Right ventricle myocardium inferior (tissue), 1 donor: ENCODE results near the gene ETV4. TPM values are rescaled to one million over a fixed set of nuclear protein-coding genes. Genes with fewer than 3 reads are reported as not detected.

Source experiments
- ATAC-seq: fragments of 200-7000 bp; cut with Tn5 transposase; one replicate; pipeline ENCODE4 v1.9.1; 2020; ENCODE audit warnings: mild to moderate bottlenecking, moderate library complexity
- DNase-seq: peaks from one replicate; pipeline ENCODE4 v3.0.0; 2021; ENCODE audit errors: missing footprints
- intact Hi-C: fragments of 100-400 bp; cut with DNase I; formaldehyde crosslinking; loops from one replicate; pipeline ENCODE4 v1.11.0; 2022
- total RNA-seq: library from RNA; stranded (reverse); fragmentation: NEBNext Ultra II Directional; extraction: Animal tissue kit (Norgen Biotek cat#: 25700); gene quantifications from one replicate; pipeline ENCODE4 v1.2.1, GENCODE V29; 2021
- donor health status: DM: no; HTN: yes; CAD: no; lungs with severe emphysema.

ETV4 gene
- total RNA-seq, 1 donor from 2014 or later: 0.41 TPM

GRCh38 chr17:43574896-43575525, 28.9 kb upstream of the ETV4 start:
- ATAC-seq (no peak), DNase-seq (no peak)
- intact Hi-C loops: loop anchor here (5.0 kb wide), 1 partner anchor 187 kb away; no protein-coding TSS in a partner anchor

- intact Hi-C loops: no loop called here
- DNase-seq (no peak), ATAC-seq (no peak)
Measured at GRCh38 chr17:43574348-43574747, 28.2 kb upstream of the ETV4 start.

- intact Hi-C loops: no loop called here
- no peak for DNase-seq
- no peak for ATAC-seq
Measured at GRCh38 chr17:43573579-43574321, 27.6 kb upstream of the ETV4 start.

GRCh38 chr17:43572368-43572980, 26.3 kb upstream of the ETV4 start:
- intact Hi-C loops: no loop called here
- no peak for DNase-seq

GRCh38 chr17:43570518-43570928, 24.4 kb upstream of the ETV4 start:
- intact Hi-C loops: no loop called here
- no peak for ATAC-seq
- DNase-seq: no peak

More at GRCh38 chr17:43572368-43572980, 26.3 kb upstream of the ETV4 start:
- no peak for ATAC-seq

GRCh38 chr17:43568506-43569082, 22.5 kb upstream of the ETV4 start:
- ATAC-seq: no peak
- intact Hi-C loops: no loop called here

GRCh38 chr17:43563600-43564594, 17.8 kb upstream of the ETV4 start:
- ATAC-seq (no peak), DNase-seq (no peak)
- intact Hi-C loops: no loop called here

More at GRCh38 chr17:43568506-43569082, 22.5 kb upstream of the ETV4 start:
- no peak for DNase-seq

- DNase-seq: no peak
- intact Hi-C loops: no loop called here
Measured at GRCh38 chr17:43562679-43563599, 16.8 kb upstream of the ETV4 start.

GRCh38 chr17:43560461-43561427, 14.6 kb upstream of the ETV4 start:
- DNase-seq: no peak
- ATAC-seq: no peak
- intact Hi-C loops: no loop called here

More at GRCh38 chr17:43562679-43563599, 16.8 kb upstream of the ETV4 start:
- ATAC-seq: peak; percentile 36

- intact Hi-C loops: no loop called here
- DNase-seq (no peak), ATAC-seq (peak; percentile 52)
Measured at GRCh38 chr17:43559161-43559816, 13.1 kb upstream of the ETV4 start.

GRCh38 chr17:43558805-43559160, 12.6 kb upstream of the ETV4 start:
- intact Hi-C loops: no loop called here
- ATAC-seq: no peak
- no peak for DNase-seq

- intact Hi-C loops: no loop called here
- no peak for DNase-seq
- ATAC-seq: no peak
Measured at GRCh38 chr17:43556292-43556691, 10.2 kb upstream of the ETV4 start.

GRCh38 chr17:43554857-43555256, 8.7 kb upstream of the ETV4 start:
- ATAC-seq (no peak), DNase-seq (no peak)
- intact Hi-C loops: no loop called here

GRCh38 chr17:43553573-43553972, 7.4 kb upstream of the ETV4 start:
- DNase-seq (no peak), ATAC-seq (no peak)
- intact Hi-C loops: no loop called here

GRCh38 chr17:43552229-43552837, 6.2 kb upstream of the ETV4 start:
- ATAC-seq (peak; percentile 79), DNase-seq (no peak)
- intact Hi-C loops: no loop called here

- intact Hi-C loops: no loop called here
- DNase-seq (no peak), ATAC-seq (no peak)
Measured at GRCh38 chr17:43550754-43551153, 4.6 kb upstream of the ETV4 start.
